K562 (cell line): ENCODE data around the gene LHX3.

ENCODE experiments used
- TRIM28 ChIP-seq: fragments of 450-650 bp; IDR thresholded peaks from 2 replicates; pipeline ENCODE4 v1.6.1; 2017
- TF ChIP-seq, protein P1 (sequence below), 2 experiments: fragments of 450-650 bp; conservative IDR thresholded peaks; 2 replicates each; pipeline ENCODE4 v1.6.1; 2017; ENCODE audit warnings: mild to moderate bottlenecking in 2 of 2, moderate library complexity in 2 of 2
- TF ChIP-seq, protein P2 (sequence below), 2 experiments: fragments of 450-650 bp; formaldehyde crosslinking in 1 of 2; IDR thresholded peaks; 2 replicates each; pipeline versions ENCODE4 v1.4.0 to v1.6.1; 2014 to 2020; ENCODE audit warnings: mild to moderate bottlenecking in 2 of 2, borderline replicate concordance in 1 of 2, low read depth in 1 of 2
- TF ChIP-seq, protein P3 (sequence below): fragments of 450-650 bp; IDR thresholded peaks from 2 replicates; pipeline ENCODE4 v1.7.1; 2018; ENCODE audit warnings: mild to moderate bottlenecking, low read depth; ENCODE audit not compliant: partially characterized antibody
- TF ChIP-seq, protein P4 (sequence below): sonication (generic); formaldehyde crosslinking; IDR thresholded peaks from 2 replicates; pipeline ENCODE4 v1.8.0; 2022; ENCODE audit warnings: mild to moderate bottlenecking, missing genetic modification reagents
- TF ChIP-seq, protein P5 (sequence below), 3 experiments: IDR thresholded peaks in 2 of 3; conservative IDR thresholded peaks in 1 of 3; 2 replicates each; pipeline ENCODE4 v1.5.1; 2011 to 2012; ENCODE audit warnings: low read length in 3 of 3, mild to moderate bottlenecking in 3 of 3, control low read depth in 2 of 3, improper control_type of control experiment in 1 of 3, inconsistent platforms in 1 of 3, low read depth in 1 of 3, mixed read lengths in 1 of 3, moderate library complexity in 1 of 3; ENCODE audit not compliant: insufficient read depth in 2 of 3

GRCh38 chr9:136229096-136230065 lies 24.5 kb upstream of the LHX3 start:
- TF ChIP-seq, protein P1, sequence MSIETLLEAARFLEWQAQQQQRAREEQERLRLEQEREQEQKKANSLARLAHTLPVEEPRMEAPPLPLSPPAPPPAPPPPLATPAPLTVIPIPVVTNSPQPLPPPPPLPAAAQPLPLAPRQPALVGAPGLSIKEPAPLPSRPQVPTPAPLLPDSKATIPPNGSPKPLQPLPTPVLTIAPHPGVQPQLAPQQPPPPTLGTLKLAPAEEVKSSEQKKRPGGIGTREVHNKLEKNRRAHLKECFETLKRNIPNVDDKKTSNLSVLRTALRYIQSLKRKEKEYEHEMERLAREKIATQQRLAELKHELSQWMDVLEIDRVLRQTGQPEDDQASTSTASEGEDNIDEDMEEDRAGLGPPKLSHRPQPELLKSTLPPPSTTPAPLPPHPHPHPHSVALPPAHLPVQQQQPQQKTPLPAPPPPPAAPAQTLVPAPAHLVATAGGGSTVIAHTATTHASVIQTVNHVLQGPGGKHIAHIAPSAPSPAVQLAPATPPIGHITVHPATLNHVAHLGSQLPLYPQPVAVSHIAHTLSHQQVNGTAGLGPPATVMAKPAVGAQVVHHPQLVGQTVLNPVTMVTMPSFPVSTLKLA (conservative IDR thresholded peaks at IDR 0.05), result no peak
- TF ChIP-seq, protein P2, sequence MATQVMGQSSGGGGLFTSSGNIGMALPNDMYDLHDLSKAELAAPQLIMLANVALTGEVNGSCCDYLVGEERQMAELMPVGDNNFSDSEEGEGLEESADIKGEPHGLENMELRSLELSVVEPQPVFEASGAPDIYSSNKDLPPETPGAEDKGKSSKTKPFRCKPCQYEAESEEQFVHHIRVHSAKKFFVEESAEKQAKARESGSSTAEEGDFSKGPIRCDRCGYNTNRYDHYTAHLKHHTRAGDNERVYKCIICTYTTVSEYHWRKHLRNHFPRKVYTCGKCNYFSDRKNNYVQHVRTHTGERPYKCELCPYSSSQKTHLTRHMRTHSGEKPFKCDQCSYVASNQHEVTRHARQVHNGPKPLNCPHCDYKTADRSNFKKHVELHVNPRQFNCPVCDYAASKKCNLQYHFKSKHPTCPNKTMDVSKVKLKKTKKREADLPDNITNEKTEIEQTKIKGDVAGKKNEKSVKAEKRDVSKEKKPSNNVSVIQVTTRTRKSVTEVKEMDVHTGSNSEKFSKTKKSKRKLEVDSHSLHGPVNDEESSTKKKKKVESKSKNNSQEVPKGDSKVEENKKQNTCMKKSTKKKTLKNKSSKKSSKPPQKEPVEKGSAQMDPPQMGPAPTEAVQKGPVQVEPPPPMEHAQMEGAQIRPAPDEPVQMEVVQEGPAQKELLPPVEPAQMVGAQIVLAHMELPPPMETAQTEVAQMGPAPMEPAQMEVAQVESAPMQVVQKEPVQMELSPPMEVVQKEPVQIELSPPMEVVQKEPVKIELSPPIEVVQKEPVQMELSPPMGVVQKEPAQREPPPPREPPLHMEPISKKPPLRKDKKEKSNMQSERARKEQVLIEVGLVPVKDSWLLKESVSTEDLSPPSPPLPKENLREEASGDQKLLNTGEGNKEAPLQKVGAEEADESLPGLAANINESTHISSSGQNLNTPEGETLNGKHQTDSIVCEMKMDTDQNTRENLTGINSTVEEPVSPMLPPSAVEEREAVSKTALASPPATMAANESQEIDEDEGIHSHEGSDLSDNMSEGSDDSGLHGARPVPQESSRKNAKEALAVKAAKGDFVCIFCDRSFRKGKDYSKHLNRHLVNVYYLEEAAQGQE (IDR thresholded peaks at IDR 0.05; ENCODE audit: borderline replicate concordance), result no peak
- TF ChIP-seq, protein P2 (CRISPR knock-in tag; IDR thresholded peaks at IDR 0.05; ENCODE audit: low read depth), result no peak
- TF ChIP-seq, protein P3, sequence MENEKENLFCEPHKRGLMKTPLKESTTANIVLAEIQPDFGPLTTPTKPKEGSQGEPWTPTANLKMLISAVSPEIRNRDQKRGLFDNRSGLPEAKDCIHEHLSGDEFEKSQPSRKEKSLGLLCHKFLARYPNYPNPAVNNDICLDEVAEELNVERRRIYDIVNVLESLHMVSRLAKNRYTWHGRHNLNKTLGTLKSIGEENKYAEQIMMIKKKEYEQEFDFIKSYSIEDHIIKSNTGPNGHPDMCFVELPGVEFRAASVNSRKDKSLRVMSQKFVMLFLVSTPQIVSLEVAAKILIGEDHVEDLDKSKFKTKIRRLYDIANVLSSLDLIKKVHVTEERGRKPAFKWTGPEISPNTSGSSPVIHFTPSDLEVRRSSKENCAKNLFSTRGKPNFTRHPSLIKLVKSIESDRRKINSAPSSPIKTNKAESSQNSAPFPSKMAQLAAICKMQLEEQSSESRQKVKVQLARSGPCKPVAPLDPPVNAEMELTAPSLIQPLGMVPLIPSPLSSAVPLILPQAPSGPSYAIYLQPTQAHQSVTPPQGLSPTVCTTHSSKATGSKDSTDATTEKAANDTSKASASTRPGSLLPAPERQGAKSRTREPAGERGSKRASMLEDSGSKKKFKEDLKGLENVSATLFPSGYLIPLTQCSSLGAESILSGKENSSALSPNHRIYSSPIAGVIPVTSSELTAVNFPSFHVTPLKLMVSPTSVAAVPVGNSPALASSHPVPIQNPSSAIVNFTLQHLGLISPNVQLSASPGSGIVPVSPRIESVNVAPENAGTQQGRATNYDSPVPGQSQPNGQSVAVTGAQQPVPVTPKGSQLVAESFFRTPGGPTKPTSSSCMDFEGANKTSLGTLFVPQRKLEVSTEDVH, result no peak
- no peak for TF ChIP-seq TRIM28
- TF ChIP-seq, protein P4, sequence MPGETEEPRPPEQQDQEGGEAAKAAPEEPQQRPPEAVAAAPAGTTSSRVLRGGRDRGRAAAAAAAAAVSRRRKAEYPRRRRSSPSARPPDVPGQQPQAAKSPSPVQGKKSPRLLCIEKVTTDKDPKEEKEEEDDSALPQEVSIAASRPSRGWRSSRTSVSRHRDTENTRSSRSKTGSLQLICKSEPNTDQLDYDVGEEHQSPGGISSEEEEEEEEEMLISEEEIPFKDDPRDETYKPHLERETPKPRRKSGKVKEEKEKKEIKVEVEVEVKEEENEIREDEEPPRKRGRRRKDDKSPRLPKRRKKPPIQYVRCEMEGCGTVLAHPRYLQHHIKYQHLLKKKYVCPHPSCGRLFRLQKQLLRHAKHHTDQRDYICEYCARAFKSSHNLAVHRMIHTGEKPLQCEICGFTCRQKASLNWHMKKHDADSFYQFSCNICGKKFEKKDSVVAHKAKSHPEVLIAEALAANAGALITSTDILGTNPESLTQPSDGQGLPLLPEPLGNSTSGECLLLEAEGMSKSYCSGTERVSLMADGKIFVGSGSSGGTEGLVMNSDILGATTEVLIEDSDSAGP (CRISPR knock-in tag), result no peak
- TF ChIP-seq, protein P5, sequence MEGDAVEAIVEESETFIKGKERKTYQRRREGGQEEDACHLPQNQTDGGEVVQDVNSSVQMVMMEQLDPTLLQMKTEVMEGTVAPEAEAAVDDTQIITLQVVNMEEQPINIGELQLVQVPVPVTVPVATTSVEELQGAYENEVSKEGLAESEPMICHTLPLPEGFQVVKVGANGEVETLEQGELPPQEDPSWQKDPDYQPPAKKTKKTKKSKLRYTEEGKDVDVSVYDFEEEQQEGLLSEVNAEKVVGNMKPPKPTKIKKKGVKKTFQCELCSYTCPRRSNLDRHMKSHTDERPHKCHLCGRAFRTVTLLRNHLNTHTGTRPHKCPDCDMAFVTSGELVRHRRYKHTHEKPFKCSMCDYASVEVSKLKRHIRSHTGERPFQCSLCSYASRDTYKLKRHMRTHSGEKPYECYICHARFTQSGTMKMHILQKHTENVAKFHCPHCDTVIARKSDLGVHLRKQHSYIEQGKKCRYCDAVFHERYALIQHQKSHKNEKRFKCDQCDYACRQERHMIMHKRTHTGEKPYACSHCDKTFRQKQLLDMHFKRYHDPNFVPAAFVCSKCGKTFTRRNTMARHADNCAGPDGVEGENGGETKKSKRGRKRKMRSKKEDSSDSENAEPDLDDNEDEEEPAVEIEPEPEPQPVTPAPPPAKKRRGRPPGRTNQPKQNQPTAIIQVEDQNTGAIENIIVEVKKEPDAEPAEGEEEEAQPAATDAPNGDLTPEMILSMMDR (IDR thresholded peaks at IDR 0.05 in 2 of 3, conservative IDR thresholded peaks at IDR 0.05 in 1 of 3; ENCODE audit: insufficient read depth in 2 of 3, low read depth in 1 of 3, low read length in 3 of 3), result no peak
